GM12891 (cell line): Measurements from ENCODE around the gene FAM9C.

Source experiments
- DNase-seq: peaks from one replicate; pipeline ENCODE4 v3.0.0; 2011; ENCODE audit warnings: low spot score; ENCODE audit not compliant: insufficient read length
- FAIRE-seq: peaks from 2 replicates; lab custom pipeline; 2011; peaks lifted over from hg19 to GRCh38; lab: Jason Lieb, UNC
- PAX5 ChIP-seq: IDR thresholded peaks from 2 replicates; pipeline ENCODE4 v1.6.1; 2011; ENCODE audit warnings: low read length, moderate library complexity, mild to moderate bottlenecking; ENCODE audit not compliant: insufficient read depth, severe bottlenecking
- POLR2A ChIP-seq: IDR thresholded peaks from 2 replicates; pipeline ENCODE4 v1.6.1; 2011; ENCODE audit warnings: low read depth, low read length, control low read depth
- POLR2AphosphoS5 ChIP-seq: IDR thresholded peaks from 2 replicates; pipeline ENCODE4 v1.6.1; 2011; ENCODE audit warnings: low read depth, low read length, control low read depth
- POU2F2 ChIP-seq: IDR thresholded peaks from 2 replicates; pipeline ENCODE4 v1.6.1; 2011; ENCODE audit warnings: low read depth, mild to moderate bottlenecking, control low read depth, low read length, moderate library complexity
- SPI1 ChIP-seq: IDR thresholded peaks from 2 replicates; pipeline ENCODE4 v1.6.1; 2011; ENCODE audit warnings: low read depth, low read length, control low read depth
- TAF1 ChIP-seq: IDR thresholded peaks from 2 replicates; pipeline ENCODE4 v1.6.1; 2011; ENCODE audit warnings: low read depth, low read length, control low read depth

FAM9C gene

GRCh38 chrX:12986164-12986779, 58.1 kb downstream of the FAM9C start:
- DNase-seq (no peak), FAIRE-seq (peak; percentile 72)

More at GRCh38 chrX:12986164-12986779, 58.1 kb downstream of the FAM9C start:
- TF ChIP-seq POLR2A (no peak), TAF1 (no peak), PAX5 (no peak), POLR2AphosphoS5 (no peak), POU2F2 (no peak), SPI1 (no peak)
